NCI-H748 treated with DMSO at 0.1 percent for 48 hours (cell line): Measurements from ENCODE around the gene ZAR1.
"Not testable (repeated sequence)": the region's sequence is repeated elsewhere in the genome, so short reads cannot be mapped to it uniquely, and the experiment has no call there.

Experiments
- DNase-seq: peaks from one replicate; lab custom pipeline; 2025; lab: John Stamatoyannopoulos, UW

Gene ZAR1, protein sequence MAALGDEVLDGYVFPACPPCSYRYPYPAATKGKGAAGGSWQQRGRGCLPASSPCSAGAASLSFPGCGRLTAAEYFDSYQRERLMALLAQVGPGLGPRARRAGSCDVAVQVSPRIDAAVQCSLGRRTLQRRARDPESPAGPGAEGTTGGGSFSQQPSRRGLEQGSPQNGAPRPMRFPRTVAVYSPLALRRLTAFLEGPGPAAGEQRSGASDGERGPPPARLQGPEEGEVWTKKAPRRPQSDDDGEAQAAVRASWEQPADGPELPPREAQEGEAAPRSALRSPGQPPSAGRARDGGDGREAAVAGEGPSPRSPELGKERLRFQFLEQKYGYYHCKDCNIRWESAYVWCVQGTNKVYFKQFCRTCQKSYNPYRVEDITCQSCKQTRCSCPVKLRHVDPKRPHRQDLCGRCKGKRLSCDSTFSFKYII

DNA sequence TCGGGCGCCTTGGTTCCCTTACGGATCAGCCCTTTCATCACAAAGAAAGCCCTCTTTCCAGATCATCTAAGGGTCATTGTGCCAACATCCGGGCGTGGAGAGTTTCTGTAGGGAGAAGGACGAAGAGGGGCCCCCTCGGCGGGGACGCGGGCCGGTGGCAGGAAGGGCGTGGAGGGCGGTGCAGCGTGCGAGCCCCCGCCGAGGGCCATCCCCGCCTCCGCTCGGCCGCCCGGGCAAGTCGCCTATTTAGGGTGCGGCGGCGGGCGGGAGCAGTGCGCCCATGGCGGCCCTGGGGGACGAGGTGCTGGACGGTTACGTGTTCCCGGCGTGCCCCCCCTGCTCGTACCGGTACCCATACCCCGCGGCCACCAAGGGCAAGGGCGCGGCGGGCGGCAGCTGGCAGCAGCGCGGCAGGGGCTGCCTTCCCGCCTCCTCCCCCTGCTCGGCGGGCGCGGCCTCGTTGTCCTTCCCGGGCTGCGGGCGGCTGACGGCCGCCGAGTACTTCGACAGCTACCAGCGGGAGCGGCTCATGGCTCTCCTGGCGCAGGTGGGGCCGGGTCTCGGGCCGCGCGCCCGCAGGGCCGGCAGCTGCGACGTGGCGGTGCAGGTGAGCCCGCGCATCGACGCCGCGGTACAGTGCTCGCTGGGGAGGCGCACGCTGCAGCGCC, at the start of gene ZAR1:
Gene ZAR1, plus strand, starts transcription at position 241 of the 668 bp plus-strand sequence. Its CDS starts 40 bp downstream, at position 281.
- DNase-seq, result no peak

DNA sequence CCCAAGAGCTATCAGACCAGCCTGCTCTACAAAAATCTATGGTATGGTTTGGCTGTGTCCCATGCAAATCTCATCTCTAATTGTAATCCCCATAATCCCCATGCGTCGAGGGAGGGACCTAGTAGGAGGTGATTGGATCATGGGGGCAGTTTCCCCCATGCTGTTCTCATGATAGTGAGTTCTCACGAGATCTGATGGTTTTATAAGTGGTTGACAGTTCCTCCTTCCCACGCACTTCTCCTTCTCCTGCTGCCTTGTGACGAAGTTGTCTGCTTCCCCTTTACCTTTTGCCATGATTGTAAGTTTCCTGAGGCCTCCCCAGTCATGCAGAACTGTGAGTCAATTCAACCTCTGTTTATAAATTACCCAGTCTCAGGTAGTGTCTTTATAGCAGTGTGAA, 49.1 kb upstream of the ZAR1 start:
- DNase-seq, result not testable (repeated sequence)

DNA sequence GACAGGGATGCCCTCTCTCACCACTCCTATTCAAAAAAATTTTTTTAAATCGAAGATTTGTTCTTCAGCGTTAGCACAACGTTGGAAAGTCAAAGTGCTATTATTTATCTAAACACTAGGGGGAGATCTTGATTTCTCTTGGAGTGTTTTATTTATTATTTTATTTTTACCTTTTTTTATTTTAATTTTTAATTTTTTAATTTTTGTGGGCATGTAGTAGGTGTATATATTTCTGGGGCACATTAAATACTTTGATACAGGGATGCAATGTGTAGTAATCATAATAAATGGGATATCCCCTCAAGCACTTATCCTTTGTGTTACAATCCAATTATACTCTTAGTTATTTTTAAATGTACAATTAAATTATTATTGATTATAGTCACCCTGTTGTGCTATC, 44.3 kb upstream of the ZAR1 start:
- DNase-seq, result no peak

DNA sequence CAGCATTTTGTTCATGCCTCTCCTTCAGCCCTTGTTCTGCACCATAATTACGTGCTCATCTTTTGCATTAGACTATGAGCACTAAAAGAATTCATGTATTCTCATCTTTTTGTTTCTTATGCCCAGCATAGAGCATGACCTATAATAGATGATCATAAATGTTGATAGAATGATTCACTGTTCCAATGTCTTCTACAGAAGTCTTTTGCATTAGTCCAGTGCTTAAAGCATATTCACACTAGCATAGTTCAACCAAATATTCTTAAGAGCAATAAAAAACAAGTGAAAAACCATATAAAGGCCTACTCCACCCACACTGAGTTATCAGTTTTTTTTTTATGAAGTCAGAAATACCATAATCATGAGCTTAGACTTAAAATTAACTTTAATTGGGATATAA, 43.4 kb upstream of the ZAR1 start:
- DNase-seq, result no peak

DNA sequence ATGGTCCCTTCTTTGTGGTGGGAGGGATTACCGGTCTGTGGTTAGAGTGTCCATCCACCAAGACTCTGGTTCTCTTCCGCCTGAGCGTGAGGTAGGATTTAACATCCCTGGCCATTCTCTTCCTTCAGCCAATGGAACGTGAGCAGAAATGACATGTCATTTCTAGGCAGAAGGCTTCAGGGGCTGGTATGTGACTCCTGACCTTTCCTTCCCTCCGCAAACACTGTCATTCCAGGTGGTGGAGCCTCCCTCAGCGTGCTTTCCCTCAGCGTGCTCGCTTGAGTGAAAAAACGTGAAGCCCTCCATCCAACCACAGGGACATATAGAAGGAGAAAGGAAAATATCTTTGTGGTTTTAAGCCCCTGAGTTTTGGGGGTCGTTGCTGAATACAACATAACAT, 40.9 kb upstream of the ZAR1 start:
- DNase-seq, result no peak

DNA sequence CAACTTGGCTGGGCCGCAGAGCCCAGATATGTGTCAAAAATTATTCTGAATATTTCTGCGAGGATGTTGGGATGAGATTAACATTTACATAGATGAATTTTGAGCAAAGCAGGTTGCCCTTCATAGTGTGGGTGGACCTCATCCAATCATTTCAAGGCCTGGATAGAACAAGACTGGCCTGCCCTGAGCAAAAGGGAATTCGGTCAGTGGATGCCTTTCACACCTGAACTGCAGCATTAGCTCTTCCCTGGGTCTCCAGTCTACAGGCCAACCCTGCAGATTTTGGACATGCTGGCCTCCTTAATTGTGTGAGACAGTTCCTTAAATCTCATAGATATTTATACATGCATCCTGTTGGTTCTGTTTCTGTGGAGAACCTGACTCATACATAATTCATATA, 39.3 kb upstream of the ZAR1 start:
- DNase-seq, result no peak

DNA sequence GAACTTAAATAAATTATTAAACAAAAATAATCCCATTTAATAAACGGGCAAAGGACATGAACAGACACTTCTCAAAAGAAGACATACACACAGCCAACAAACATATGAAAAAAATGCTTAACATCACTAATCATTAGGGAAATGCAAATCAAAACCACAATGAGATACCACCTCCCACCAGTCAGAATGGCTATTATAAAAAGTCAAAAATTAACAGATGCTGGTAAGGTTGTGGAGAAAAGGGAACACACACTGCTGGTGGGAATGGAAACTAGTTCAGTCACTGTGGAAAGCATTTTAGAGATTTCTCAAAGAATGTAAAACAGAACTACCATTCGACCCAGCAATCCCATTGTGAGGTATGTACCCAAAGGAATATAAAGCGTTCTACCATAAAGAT, 38.4 kb upstream of the ZAR1 start:
- DNase-seq, result not testable (repeated sequence)

DNA sequence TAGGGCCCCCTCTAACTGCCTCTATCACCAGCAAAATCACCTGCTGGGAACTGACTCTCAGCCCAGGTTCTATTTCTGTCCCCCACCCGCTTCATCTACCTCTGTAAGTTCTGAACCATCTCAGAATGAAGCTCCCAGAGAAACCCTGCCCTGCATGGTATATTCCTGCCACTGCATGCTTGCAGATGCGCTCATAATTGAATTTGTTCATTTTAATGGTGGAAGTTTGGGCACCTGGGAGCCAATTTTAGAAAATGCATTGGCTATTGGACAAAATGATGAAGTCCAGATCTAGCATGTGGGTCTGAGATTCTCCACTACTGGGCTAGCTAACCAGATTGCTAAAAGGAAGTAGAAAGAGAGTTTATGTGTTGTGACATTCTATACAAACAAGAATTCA, 35.5 kb upstream of the ZAR1 start:
- no peak for DNase-seq

DNA sequence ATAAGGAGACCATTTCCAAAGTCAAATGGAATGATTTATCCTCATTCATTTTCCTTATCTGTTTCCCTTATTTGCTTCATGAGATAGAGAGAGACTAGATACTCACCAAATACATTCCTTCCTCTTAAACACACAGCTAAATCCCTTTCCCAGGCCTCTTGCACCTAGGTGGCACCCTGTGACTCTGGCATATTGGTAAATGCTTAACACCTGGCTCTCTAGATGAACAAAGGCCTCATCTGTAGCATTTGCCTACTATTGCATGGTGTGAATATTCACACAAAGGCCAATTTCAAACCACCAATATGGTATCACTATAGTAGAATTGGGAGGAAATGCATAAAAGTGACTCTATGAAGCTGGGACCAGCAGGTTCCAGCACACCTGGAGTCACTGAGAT, 29.1 kb upstream of the ZAR1 start:
- no peak for DNase-seq

DNA sequence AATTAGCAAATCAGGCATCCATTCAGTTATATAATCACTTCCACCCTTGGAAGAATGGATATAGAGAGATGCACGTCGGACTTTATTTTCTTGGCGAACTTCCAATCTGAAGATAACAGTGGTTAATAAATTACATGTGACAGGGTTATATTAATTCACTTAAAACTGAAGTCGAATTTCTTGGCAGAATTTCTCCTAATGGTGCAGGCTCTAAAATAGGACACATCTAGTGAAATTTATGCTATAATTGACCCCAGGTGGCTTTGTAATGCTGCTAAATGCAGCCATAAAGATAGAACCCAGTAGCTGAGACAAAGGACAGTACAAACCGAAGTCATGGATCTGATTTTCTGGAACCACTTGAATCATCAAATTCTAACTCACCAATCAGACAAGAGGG, 27.7 kb upstream of the ZAR1 start:
- no peak for DNase-seq

DNA sequence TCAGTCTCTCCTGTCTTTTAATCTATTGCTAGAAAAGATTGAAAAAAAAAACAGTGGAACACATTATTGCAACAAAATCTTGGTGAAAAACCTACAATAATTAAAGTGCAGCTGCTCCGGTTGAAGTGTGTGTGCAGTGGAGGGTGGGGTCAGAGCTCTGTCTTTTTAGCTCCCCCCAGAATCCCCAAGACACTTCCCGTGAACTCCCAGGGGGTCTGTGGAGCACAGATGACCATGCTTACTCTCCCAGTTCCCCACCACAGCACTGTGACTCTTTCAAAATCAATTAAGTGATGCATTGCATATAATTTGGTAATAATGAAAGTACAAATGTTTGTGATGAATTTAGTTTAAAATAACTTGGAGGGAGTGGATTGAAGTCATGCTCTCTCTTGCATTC, 22.6 kb upstream of the ZAR1 start:
- DNase-seq, result no peak

DNA sequence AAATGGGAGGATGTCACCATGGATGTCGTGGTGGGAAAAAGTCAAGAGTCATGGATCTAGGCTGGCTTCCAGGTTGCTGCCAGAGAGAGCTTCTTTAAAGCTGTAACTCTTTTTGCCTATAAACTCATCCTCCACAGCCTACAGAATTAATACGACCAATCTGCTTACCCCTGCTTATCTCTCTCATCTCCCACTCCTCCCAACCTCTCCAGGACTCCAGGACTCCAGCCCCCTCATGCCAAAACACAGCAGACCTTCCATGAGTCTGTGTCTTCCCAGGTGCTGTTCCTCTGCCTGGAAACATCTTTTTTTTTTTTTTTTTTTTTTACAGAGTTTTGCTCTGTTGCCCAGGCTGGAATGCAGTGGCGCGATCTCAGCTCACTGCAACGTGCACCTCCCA, 22.2 kb upstream of the ZAR1 start:
- DNase-seq, result no peak

DNA sequence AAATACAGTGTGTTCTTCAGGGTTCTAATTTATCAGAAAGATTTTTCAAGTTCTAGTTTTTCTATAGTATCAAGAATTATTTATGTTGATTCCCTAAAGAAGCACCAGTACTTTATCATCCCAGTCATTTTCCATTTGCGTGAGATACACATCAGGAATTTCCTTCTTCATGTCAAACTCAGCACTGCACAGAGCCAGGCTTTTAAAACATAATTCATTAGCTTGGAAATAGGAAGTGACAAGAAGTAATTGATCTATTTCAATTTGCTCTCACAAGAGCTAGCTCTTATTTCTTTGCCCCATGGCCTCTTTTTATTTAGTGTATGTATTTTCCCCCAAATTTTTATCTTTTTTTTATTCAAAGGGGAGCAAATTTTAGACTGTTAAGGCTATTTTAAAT, 19.9 kb upstream of the ZAR1 start:
- DNase-seq, result no peak

DNA sequence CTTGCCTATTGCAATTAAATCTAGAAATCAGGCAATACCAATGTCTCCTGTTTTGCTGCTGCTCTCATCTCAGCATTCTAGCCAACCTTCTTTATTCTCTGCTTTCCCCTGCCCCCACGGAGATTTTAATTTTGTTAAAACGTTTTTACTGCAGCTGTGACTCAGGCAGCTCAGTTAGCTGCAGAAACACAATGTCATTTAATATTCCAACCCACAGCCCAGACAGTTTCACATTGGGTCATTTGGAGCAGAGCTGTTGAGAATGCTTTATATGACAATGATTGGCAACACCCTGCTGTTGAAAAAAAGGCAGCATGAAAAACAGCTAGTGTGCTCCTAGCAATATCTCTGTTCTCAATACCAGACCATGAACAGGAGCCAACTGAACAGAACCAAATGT, 19.5 kb upstream of the ZAR1 start:
- DNase-seq, result no peak

DNA sequence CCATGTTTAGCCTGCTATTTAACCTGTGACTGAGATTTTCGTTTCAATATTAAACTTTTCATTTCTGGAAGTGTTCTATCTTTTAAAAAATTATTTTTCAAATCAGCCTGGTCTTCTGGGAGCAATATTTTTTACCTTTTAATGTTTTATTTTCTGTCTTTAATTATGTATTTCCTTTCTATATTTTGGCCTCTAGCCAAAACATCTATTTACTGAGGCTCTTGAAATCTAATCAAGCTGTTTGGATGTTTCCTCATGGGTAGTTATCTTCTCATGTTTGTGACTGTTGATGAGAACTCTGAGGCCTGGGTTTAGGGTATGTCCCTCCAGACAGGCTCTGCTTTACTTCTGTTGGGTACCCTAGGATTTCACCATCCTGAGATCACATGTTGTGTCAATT, 17.3 kb upstream of the ZAR1 start:
- peak; percentile 21 for DNase-seq

DNA sequence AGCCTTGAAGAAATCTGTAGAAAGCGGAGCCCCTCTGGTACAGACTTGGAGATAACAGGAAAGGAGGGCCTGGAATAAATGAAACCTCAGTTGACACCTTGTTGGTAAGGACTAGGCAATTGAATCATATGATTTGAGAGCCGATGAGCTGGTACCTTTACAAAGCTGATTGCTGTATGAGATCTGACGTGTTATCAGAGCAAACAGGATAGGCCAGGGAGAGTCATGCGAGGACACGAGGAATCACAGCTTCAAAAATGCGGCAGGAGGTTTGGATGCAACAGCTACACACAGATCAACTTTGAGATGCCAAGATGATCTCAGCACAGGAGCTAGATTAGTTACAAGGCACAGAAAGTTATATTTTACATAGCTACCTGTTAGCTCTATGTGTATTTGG, 14.3 kb upstream of the ZAR1 start:
- no peak for DNase-seq

DNA sequence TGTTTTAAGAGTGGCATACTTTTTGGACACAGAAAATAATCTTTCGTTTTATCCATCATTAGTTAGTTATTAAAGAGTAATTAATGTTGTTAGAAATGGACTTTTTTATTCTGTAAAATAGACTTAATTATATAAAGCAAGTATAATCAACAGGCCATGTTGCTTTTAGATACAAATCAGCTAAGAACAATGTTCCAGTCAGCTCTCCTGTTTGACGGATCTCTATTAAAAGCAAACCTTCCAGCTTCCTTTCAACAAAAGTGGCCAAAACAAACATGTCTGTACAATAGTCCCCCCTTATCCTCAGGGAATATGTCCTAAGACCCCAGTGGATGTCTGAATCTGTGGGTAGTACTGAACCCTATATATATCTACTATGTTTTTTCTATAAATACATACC, 11.8 kb upstream of the ZAR1 start:
- DNase-seq, result no peak

DNA sequence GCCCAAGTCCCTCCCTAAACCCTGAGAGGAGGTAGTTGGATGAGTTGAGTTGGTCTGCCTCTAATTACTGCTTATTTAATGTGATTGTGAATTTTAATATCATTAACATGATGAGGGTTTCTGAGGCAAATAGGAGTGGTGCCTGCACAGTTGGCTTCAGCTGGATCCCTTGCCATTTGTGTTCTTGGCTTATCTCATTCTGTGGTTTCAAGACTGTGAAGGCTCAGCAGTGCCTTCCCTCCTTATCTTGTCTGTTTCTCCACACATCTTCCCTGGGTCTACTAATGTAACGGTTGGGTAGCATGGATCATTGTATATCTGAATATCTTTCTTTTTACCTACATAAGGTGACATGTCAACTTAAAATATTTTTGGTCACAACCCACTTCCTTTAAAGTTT, 8.5 kb upstream of the ZAR1 start:
- no peak for DNase-seq

DNA sequence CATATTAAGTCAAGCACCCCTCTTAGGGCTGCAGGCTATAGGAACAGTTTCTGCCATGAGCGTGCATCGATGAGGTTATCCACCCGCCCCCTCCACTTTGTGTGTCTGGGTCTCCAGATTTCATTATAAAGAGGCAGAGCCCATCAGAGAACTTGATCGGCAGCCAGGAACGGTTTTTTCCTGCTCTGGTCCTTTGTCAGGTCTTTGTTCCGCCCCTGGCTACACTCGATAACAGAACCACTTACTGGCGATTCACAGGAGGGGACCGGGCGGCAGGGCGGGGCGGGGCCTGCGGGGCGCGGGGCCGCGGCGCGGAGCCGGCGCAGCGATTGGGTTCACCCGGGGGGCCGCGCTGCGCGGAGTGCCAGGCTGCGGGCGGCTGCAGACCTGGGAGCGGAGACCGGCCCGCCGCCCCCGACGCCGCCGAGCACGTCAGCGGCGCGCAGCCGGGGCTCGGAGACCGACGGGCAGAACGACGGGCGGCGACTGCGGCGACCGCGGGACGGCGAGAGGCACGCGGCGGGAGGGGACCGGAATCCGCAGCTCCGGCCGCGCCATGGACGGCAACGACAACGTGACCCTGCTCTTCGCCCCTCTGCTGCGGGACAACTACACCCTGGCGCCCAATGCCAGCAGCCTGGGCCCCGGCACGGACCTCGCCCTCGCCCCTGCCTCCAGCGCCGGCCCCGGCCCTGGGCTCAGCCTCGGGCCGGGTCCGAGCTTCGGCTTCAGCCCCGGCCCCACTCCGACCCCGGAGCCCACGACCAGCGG, 6.9 kb upstream of the ZAR1 start, which contains the start of gene SLC10A4:
Gene SLC10A4, plus strand, starts transcription at position 338 of the 771 bp plus-strand sequence. Its CDS starts 219 bp downstream, at position 557.
- DNase-seq, result peak; percentile 13

DNA sequence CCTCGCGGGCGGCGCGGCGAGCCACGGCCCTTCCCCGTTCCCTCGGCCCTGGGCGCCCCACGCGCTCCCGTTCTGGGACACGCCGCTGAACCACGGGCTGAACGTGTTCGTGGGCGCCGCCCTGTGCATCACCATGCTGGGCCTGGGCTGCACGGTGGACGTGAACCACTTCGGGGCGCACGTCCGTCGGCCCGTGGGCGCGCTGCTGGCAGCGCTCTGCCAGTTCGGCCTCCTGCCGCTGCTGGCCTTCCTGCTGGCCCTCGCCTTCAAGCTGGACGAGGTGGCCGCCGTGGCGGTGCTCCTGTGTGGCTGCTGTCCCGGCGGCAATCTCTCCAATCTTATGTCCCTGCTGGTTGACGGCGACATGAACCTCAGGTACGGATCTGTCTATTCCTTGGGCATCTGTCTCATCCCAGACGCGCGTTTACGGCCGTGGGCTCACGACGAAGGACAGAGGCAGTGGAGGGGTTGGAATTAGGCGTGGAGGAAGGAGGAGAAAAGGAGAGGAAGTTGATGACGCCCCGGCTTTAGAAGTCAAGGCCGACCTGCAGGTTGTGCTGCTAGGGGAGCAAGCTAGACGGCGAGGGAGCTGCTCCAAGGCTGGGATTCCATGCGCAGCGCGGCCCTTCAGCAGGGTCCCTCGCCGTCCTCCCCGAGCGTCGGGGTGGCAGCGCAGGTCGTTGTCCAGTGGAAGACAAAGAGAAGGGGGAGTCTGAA, 6.1 kb upstream of the ZAR1 start:
- no peak for DNase-seq

DNA sequence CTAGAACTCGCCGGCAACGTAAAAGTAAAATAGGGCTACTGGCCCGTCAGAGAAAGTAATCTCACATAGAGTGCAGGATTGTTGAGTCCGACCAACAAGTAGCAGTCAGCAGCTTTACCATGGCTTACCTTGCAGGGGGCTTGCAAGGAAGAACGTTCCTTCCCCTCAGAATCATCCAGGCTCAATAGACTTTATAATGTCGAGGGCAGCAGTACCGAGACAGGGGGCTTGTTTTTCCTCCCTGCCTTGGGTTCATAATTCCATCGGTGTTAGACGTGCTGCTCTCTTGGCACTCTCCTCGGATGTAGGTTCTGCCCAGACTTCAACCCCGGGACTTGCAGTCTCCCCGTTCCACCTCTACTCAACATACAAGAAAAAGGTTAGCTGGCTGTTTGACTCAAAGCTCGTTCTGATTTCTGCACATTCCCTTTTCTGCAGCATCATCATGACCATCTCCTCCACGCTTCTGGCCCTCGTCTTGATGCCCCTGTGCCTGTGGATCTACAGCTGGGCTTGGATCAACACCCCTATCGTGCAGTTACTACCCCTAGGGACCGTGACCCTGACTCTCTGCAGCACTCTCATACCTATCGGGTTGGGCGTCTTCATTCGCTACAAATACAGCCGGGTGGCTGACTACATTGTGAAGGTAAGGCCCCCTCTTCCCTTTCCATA, 5.4 kb upstream of the ZAR1 start:
- no peak for DNase-seq

DNA sequence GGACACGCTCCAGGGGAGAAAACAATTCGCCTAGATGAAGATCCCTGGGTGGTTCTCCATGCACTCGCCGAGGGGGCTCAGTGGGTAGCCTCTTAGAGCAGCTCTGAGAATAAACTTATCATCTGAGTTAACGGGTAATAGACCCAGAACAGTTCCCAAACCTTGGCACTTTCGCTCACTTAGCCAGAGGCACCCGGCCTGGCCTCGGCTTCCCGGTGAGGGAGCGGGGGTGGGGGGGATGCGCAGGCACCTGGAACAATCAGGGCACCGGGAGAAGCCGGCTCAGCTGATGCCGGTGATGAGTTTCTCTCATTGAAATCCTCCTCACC, 405 bp upstream of the ZAR1 start:
- DNase-seq, result no peak
